ENCODE data around the gene KTN1.

GRCh38 chr14:55713486-55713885, 133.5 kb downstream of the KTN1 start:
- TF ChIP-seq CTCF (conservative IDR thresholded peaks at IDR 0.05; ENCODE audit: low read length) (no peak), EZH2phosphoT487 (IDR thresholded peaks at IDR 0.05; ENCODE audit: borderline replicate concordance) (no peak)

Measured in Loucy (cell line).